Activated T-cell treated with anti-CD3 and anti-CD28 coated beads, Interleukin-2, amount 50 U/mL, for 1 hour (primary cell): Measurements from ENCODE around the gene TOMT.

Source experiments
- DNase-seq: peaks from one replicate; pipeline ENCODE4 v3.0.0-alpha.2; 2020

TOMT gene

GRCh38 chr11:72088076-72088808, 17.5 kb upstream of the TOMT start:
- DNase-seq: no peak

DNA sequence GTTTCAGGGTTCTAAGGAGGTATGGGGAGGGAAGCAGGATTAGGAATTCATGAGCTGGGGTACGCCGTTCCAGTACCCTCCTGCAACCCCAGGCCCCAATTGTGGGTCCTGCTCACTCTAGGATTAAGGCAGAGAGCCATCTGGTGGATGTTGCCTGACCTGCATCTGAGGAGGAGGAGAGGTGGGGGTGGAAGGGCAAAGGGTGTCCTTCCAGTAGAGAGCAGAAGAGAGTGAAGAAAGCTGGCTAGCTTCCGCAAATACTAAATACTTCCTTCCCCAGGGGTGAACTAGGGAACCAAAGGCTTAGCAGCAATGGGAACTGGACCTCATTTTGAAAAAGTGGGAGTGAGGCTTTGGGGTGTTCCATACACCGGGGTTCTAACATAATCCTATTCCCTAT, 14.4 kb upstream of the TOMT start:
- peak; percentile 76 for DNase-seq

DNA sequence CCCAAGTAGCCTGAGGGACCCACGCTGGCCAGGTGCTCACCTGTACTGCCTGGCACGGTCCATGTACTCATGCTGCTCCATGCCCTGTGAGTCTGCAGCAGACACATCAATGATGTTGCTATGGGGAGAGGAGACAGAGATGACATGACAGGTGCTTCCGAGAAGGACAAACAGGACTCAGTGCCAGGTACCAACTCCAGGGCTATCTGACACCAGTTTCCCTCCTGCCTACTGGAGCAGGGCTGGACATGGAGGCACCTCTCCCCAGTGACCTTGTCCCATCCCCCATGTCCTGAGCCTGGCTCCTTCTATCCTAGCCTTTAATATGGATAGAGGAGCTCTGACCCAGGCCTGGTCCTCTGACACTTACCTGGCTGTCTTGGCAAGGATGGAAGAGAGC, 7.0 kb upstream of the TOMT start:
- DNase-seq: no peak

DNA sequence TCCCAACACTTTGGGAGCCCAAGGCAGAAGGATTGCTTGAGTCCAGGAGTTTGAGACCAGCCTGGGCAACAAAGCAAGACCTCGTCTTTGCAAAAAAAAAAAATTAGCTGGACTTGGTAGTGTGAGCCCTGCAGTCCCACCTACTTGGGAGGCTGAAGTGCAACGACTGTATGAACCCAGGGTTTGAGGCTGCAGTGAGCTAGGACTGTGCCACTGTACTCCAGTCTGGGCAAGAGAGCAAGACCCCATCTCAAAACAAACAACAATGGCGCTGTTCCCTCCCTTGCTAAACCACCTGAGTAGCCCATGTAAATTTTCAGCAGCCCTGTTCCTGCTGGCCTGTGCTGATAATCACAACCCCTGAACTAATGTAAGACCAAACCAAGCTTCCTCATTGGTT, 5.7 kb upstream of the TOMT start:
- DNase-seq: no peak

DNA sequence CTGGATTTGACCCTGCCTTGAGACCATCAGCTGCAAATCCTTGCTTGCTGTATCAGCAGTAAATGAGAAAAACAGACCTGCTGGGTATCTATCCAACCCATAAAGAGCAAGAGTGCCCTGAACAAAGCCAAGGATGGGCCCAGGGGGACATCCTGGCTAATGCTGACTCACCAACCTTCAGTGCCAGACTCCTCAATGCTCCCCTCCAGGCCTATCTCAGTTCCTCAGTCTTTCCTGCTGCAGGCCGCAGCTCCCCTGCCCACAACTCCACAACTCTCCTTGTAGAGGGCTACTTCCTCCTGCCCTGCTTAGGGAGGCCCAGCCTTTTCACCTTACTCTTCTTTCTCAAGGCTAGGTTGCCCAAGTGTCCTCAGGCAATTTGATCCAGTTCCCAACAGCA, 5.3 kb upstream of the TOMT start:
- no peak for DNase-seq

DNA sequence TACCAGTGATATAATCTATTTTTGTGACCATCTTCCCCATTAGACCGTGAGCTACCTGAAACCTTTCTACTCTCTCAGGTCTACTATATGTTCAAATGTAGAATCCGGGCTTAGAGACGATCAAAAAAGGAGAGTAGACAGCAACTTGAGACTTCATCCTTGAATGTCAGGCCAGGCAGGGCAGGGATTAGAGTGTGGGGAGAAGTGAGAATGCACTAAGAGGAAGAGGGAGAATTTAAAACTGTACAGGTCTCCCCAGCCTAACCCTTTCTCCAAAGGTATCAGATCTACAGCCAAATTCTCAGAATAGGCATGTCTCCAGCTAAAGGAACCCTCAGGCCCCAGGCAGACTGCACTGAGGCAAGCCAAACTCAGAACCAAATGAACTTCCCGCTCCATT, 3.6 kb upstream of the TOMT start:
- no peak for DNase-seq

- no peak for DNase-seq
Observed at GRCh38 chr11:72102631-72102945, 3.1 kb upstream of the TOMT start.

- peak; percentile 96 for DNase-seq
Observed at GRCh38 chr11:72102946-72103753, 2.6 kb upstream of the TOMT start, which contains the start of gene LAMTOR1. TSS of gene LAMTOR1 (minus strand) at chr11:72103297. CDS start at chr11:72103224, 73 bp downstream.

DNA sequence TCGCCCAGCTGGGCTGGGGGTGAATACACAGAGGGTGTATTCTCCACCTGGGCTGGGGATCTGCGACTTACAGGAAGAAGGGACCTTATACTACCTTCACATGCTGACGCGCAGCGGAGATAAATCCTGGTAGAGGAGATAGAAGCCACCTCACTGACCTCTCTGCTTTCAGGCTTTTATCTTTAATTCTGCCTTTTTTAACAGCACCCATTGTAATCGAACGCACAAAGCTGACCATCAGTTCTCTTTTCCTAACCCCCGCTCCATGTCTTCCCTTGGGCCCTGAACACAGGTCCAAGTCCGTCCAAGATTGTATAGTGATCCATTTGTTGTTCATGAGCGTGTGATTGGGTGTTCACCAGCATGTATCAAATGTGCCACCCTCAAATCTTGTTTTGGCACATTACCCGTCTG, 2.0 kb upstream of the TOMT start:
- no peak for DNase-seq

DNA sequence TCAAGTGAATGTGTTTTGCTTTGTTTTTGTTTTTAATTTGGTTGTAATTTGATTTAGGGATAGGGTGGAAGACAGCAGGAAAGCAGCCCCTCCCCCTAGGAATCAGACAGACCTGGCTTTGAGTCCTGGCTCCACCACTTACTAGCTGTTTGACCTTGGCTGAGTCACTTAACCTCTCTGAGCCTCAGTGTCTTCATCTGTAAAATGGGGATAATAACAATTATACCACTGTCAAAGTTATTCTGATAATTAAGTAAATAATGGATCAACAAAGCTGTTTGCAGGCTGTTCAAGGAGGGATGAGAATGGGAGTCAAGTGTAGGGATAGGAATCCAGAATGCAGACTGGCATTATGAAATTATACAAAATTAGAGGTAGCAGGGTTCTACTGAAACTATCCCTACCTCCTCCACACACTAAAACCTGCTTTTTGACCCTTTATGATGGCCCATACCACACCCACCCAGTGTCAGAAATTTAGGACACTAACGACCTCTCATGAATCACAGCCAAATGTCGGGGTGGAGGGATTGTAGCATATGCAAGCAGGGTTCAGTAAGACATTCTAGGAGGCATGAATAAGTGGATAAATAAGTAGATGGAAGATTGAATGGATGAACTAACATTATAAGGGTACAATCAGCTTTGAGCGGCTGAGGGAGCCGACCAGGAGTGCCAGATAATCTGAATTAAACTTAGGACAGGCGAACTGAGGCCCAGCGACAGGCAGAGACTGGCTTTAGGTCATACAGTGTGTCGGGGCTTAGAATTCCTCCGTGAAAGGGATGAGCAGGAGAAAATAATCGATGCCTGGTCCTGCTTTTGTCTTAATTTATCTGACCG, 5.8 kb downstream of the TOMT start:
- DNase-seq: no peak

DNA sequence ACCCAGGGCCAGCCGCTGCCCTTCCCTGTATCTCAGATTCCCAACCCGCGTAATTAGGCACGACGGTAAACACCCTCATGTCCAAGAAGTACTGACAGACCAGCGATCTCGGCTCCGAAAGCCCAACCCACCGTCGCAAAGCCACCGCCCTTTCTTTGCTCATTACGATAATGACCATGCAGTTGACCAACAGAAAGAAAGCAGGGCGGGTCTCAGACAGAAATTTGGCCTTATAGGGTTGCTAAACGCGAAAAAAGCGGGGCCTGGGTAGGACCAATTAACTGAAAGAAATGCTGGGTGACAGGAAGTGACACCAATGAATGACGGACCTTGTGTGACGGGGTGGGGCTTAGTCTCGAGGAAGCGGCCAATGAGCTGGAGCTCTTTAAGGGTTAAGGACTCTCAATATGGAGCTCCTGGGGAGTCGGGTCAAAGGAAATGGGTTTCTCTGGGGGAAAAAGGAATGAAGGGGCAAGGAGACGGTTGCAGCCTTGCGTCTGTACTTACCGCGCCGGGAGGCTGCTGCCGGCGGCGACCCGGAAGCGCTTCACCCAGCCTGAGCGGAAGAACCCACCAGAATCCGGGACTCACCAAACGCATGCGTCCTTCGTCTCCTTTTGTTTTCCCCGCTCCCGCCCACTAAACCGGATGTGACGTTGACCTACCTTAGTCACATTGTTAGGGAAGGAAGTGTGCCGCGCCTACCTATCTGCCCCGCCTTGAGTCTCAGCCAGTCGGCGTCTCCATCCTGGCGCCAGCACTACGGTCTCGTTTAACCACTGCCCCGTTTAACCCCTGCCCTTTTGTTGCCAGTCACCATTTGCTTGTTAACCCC, 6.6 kb downstream of the TOMT start, which contains the start of gene ANAPC15:
Gene ANAPC15, minus strand, starts transcription at position 553 of the 835 bp plus-strand sequence. CDS start 1,419 bp downstream, outside the sequence.
- peak; percentile 95 for DNase-seq

GRCh38 chr11:72112978-72113808, 7.5 kb downstream of the TOMT start:
- no peak for DNase-seq

- no peak for DNase-seq
Observed at GRCh38 chr11:72114570-72114969, 8.8 kb downstream of the TOMT start.

- DNase-seq: no peak
Observed at GRCh38 chr11:72116019-72116755, 10.5 kb downstream of the TOMT start.

DNA sequence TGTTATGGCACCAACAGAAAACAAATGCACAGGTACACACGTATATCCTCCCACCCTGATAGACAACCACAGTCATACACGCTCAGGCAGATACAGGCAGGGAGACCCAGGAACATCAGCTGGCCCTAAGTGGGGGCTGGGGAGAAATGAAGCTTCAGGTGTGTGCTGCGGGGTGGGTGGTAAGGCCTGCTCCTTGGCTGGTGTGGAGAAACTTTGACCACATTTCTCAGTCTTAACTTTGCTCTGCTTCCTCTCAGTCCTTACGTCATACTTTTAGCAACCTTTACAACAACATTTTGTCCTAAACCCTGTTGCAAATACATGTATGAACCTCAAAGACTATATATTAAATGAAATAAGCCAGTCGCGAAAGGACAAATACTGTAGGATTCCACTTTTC, 13.5 kb downstream of the TOMT start:
- DNase-seq: no peak

GRCh38 chr11:72120930-72121329, 15.2 kb downstream of the TOMT start:
- DNase-seq: no peak

DNA sequence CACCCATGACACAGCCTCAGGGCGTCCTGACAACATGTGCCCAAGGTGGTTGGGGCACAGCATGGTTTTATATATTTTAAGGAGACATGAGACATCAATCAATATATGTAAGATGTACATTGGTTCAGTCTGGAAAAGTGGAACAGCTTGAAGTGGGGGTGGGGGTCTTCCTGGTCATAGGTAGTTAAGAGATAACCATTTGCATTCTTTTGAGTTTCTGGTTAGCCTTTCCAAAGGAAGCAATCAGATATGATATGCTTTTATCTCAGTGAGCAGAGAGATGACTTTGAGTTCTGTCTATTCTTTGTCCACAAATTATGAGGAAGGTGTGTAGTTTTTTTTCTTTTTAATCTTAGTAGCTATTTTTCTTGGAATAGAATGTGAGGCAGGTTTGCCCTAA, 16.9 kb downstream of the TOMT start:
- DNase-seq: no peak

DNA sequence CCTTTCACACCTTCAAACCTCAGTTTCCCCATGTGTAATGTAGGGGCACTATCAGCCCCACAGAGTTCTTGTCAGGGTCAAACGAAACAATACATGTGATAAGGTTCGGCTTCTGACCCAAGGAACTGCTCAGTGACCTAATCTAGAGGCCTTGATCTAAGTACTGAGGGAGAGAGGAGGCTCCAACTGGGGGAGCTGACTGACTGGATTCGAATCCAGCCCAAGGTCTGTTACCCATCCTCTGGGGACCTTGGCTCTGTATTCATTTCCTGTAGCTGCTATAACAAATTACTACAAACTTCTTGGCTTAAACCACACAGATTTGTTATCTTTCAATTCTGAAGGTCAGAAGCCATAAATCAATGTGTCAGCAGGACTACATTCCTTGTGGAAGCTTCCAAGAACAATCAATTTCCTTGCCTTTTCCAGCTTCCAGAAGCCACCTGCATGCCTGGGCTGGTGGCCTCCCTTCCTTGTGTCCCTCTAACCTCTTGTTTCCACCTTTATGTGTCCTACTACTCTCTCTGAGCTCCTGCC, 17.5 kb downstream of the TOMT start:
- no peak for DNase-seq

GRCh38 chr11:72124046-72124445, 18.3 kb downstream of the TOMT start:
- no peak for DNase-seq

- DNase-seq: no peak
Observed at GRCh38 chr11:72125956-72126355, 20.2 kb downstream of the TOMT start.

DNA sequence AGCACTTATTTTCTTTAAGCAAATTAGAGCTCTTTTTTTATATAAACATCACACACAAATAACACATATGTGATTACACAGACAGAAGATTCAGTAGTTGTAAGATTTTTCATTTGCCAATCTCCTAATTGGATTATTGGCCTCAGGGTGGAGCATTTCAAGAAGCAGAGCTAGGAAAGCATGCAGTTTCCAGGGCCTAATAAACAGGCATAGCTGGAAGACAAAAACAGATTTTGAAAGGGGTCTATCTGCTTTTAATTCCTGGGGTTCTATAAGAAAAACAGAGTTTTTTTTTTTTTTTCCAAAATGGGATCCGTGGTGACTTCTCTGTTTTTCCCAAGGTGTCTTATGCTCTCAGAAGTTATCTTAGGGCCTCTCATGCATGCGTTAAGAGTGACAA, 22.2 kb downstream of the TOMT start:
- no peak for DNase-seq
